KMS-11 (cell line): ENCODE results near the gene CDK1.

Experiments
- H2AFZ ChIP-seq: fragments of 200-600 bp; sonication (generic); 2 replicates; pipeline ENCODE4 v1.6.1; 2016; ENCODE audit warnings: antibody characterized with exemption, mixed run types, low read depth
- H3K27ac ChIP-seq: fragments of 200-600 bp; sonication (generic); 2 replicates; pipeline ENCODE4 v1.6.1; 2016; ENCODE audit warnings: mild to moderate bottlenecking, mixed run types
- H3K27me3 ChIP-seq: fragments of 200-600 bp; sonication (generic); 2 replicates; pipeline ENCODE4 v1.6.1; 2017; ENCODE audit warnings: mild to moderate bottlenecking, low read depth, mixed run types, moderate library complexity; ENCODE audit not compliant: insufficient read depth
- H3K36me3 ChIP-seq: fragments of 200-600 bp; sonication (generic); 2 replicates; pipeline ENCODE4 v1.6.1; 2017; ENCODE audit warnings: mild to moderate bottlenecking, mixed run types; ENCODE audit not compliant: insufficient read depth
- H3K4me1 ChIP-seq: fragments of 200-600 bp; sonication (generic); 2 replicates; pipeline ENCODE4 v1.6.1; 2016; ENCODE audit warnings: mild to moderate bottlenecking, low read depth, mixed run types; ENCODE audit not compliant: poor library complexity, severe bottlenecking
- H3K4me2 ChIP-seq: fragments of 200-600 bp; sonication (generic); 2 replicates; pipeline ENCODE4 v1.7.0; 2016; ENCODE audit warnings: mild to moderate bottlenecking, mixed run types
- H3K4me3 ChIP-seq: fragments of 200-600 bp; sonication (generic); IDR thresholded peaks from 2 replicates; pipeline ENCODE4 v1.6.1; 2017; ENCODE audit warnings: low read depth, low read length, mixed read lengths; ENCODE audit not compliant: insufficient read depth
- H3K79me2 ChIP-seq: fragments of 200-600 bp; sonication (generic); 2 replicates; pipeline ENCODE4 v1.6.1; 2016; ENCODE audit warnings: low read depth, mixed run types; ENCODE audit not compliant: insufficient read depth
- H3K9ac ChIP-seq: fragments of 200-600 bp; sonication (generic); 2 replicates; pipeline ENCODE4 v1.6.1; 2016; ENCODE audit warnings: mild to moderate bottlenecking, mixed run types
- H4K20me1 ChIP-seq: fragments of 200-600 bp; sonication (generic); 2 replicates; pipeline ENCODE4 v1.6.1; 2016; ENCODE audit warnings: mild to moderate bottlenecking, mixed run types; ENCODE audit not compliant: insufficient read depth
- TF ChIP-seq, protein P1 (sequence below): fragments of 200-600 bp; sonication (generic); conservative IDR thresholded peaks from 2 replicates; pipeline ENCODE4 v1.6.1; 2017; ENCODE audit warnings: low read depth, mild to moderate bottlenecking, antibody characterized with exemption, low read length, moderate library complexity, mixed read lengths

CDK1 gene

GRCh38 chr10:60784641-60785040, 6.4 kb downstream of the CDK1 start:
- Histone ChIP-seq H4K20me1 (peaks cover 31% of the 10 kb centered on the region), H3K9ac (no peak overlapping the region), H3K79me2 (peaks cover 98% of the 10 kb centered on the region), H2AFZ (no peak overlapping the region), H3K4me3 (no peak overlapping the region), H3K4me1 (peaks cover 56% of the 10 kb centered on the region), H3K27me3 (no peaks in the 10 kb centered on the region), H3K4me2 (no peak overlapping the region), H3K36me3 (peaks cover 33% of the 10 kb centered on the region), H3K27ac (no peak overlapping the region)
- TF ChIP-seq, protein P1, sequence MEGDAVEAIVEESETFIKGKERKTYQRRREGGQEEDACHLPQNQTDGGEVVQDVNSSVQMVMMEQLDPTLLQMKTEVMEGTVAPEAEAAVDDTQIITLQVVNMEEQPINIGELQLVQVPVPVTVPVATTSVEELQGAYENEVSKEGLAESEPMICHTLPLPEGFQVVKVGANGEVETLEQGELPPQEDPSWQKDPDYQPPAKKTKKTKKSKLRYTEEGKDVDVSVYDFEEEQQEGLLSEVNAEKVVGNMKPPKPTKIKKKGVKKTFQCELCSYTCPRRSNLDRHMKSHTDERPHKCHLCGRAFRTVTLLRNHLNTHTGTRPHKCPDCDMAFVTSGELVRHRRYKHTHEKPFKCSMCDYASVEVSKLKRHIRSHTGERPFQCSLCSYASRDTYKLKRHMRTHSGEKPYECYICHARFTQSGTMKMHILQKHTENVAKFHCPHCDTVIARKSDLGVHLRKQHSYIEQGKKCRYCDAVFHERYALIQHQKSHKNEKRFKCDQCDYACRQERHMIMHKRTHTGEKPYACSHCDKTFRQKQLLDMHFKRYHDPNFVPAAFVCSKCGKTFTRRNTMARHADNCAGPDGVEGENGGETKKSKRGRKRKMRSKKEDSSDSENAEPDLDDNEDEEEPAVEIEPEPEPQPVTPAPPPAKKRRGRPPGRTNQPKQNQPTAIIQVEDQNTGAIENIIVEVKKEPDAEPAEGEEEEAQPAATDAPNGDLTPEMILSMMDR: no peak

DNA sequence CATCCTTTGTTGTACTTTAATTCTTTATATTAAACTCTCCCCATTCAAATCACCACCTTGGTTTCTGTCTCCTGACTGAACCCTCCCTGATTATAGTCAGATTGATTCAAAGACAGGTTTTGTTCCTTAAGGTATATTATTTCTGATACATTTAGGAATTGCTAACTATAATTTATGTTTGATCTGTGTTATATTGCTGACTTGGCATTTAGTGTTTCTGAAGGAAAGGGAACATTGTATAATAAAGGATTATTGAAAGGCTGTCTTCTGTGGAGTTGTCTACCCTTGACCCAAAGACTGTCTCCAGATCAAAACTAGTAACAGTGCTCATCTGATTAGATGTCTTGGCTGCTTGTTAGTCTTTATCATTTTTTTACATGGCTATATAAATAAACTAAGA, 10.3 kb downstream of the CDK1 start:
- H4K20me1 ChIP-seq: 0 out of 2 replicates have a peak, but pooled peaks cover 10% of the 10 kb centered on the region
- H3K4me1 ChIP-seq: peaks cover 22% of the 10 kb centered on the region
- H3K4me2 ChIP-seq: no peak overlapping the region

DNA sequence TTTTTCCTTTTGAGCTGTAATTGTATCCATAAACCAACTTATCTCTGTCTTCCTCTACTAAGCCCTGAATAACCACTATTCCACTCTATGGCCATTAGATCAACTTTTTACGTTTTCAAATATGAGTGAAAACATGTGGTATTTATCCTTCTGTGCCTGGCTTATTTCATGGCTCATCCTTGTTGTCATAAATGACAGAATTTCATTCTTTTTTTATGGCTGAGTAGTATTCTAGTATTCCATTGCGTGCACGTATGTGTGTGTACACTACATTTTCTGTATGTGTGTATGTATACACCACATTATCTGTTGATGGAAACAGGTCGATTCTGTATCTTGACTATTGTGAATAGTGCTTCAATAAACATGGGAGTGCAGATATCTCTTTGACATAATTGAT, 11.1 kb downstream of the CDK1 start:
- Histone ChIP-seq H3K27me3 (no peaks in the 10 kb centered on the region), H3K9ac (no peak overlapping the region), H3K4me2 (no peak overlapping the region), H3K36me3 (peaks cover 31% of the 10 kb centered on the region), H2AFZ (no peak overlapping the region), H3K79me2 (peaks cover 82% of the 10 kb centered on the region), H3K4me1 (peaks cover 26% of the 10 kb centered on the region), H3K4me3 (no peak overlapping the region), H4K20me1 (0 out of 2 replicates have a peak, but pooled peaks cover 10% of the 10 kb centered on the region), H3K27ac (no peak overlapping the region)
- TF ChIP-seq, protein P1: no peak

More for the DNA sequence above, 10.3 kb downstream of the CDK1 start:
- Histone ChIP-seq H3K27me3 (no peaks in the 10 kb centered on the region), H3K4me3 (no peak overlapping the region), H3K79me2 (peaks cover 90% of the 10 kb centered on the region), H3K9ac (no peak overlapping the region), H3K27ac (no peak overlapping the region), H2AFZ (no peak overlapping the region), H3K36me3 (peaks cover 31% of the 10 kb centered on the region)
- TF ChIP-seq, protein P1: no peak

- Histone ChIP-seq H4K20me1 (0 out of 2 replicates have a peak, but pooled peaks cover 3% of the 10 kb centered on the region), H3K4me2 (no peak overlapping the region), H3K79me2 (peaks cover 28% of the 10 kb centered on the region; the same call in 1 of the 2 replicates), H3K4me1 (peaks cover 41% of the 10 kb centered on the region), H3K4me3 (no peak overlapping the region), H3K27ac (no peak overlapping the region), H3K27me3 (no peaks in the 10 kb centered on the region), H3K36me3 (peaks cover 6% of the 10 kb centered on the region; the same call in 1 of the 2 replicates), H3K9ac (no peak overlapping the region), H2AFZ (no peak overlapping the region)
- TF ChIP-seq, protein P1: no peak
Observed at GRCh38 chr10:60794953-60795352, 16.7 kb downstream of the CDK1 start.
